Measurements from ENCODE around the gene SRRM3. TPM values are rescaled to one million over a fixed set of nuclear protein-coding genes. Genes with fewer than 3 reads are reported as not detected.

SRRM3 gene
- total and polyA plus RNA-seq, 9 of the 15 experiments (the other 6 are each of a cell fraction or from before 2014, with no cell fraction given), result 0.04 to 0.91 (median 0.46) TPM; not detected in 2

- no peak for DNase-seq (ENCODE audit: extremely low read depth in 1 of 4, low spot score in 3 of 4)
- H3K27me3 ChIP-seq (ENCODE audit: control insufficient read depth in 2 of 2, insufficient read depth in 2 of 2, low read length in 2 of 2), result no peaks in the 10 kb centered on the region
- H3K4me1 ChIP-seq (replicated peaks in 1 of 2; ENCODE audit: control insufficient read depth in 2 of 2, insufficient read depth in 2 of 2, low read length in 2 of 2), result peaks cover 10 to 18% of the 10 kb centered on the region in 2 experiments
- H3K9me1 ChIP-seq (ENCODE audit: control insufficient read depth, insufficient read depth, low read length), result peaks cover 2% of the 10 kb centered on the region
- 88% methylated on average over 5 of the region's 5 CpGs for WGBS (ENCODE audit: insufficient coverage, low coverage, missing lambda C conversion rate)
- H2AFZ ChIP-seq (ENCODE audit: low read depth, low read length), result no peak overlapping the region
- peaks cover 67% of the 10 kb centered on the region for H3K79me2 ChIP-seq (ENCODE audit: control insufficient read depth, insufficient read depth, low read length)
- no peak for ATAC-seq
- no peak overlapping the region for H3K4me3 ChIP-seq
- TF ChIP-seq ZBTB34 (CRISPR knock-in tag; IDR thresholded peaks at IDR 0.05), result no peak
- no peak for TF ChIP-seq ATF1 (CRISPR knock-in tag; IDR thresholded peaks at IDR 0.05)
- TF ChIP-seq ATF1 (tag; IDR thresholded peaks at IDR 0.05), result no peak
- no peak for TF ChIP-seq POLR2B (IDR thresholded peaks at IDR 0.05; ENCODE audit: low read depth, partially characterized antibody)
- TF ChIP-seq ZSCAN29 (IDR thresholded peaks at IDR 0.05), result 0 out of 2 replicates have a peak, but pooled peaks have one; percentile 3
- no peak for TF ChIP-seq ZNF133 (CRISPR knock-in tag; IDR thresholded peaks at IDR 0.05)
- H3K4me2 ChIP-seq (ENCODE audit: insufficient read depth, low read length), result no peak overlapping the region
- intact Hi-C loops (cut with micrococcal nuclease), result no loop called here
- ChIA-PET POLR2A (interaction anchor here (1.1 to 3.0 kb wide), 4 partner anchors 9 to 33 kb away, joined by 3 to 12 read pairs (median 7); no protein-coding TSS in a partner anchor), CTCF (ENCODE audit: low intra/inter-chr PET ratio) (interaction anchor here (0.8 kb wide), 1 partner anchor 13 kb away, joined by 3 read pairs; no protein-coding TSS in a partner anchor)
- BruUV-seq (replicated peaks), result no TSS peak
- FAIRE-seq, result no peak
- H3K27ac ChIP-seq (ENCODE audit: extremely low read depth, low read depth, low read length), result no peak overlapping the region
- no peaks in the 10 kb centered on the region for H3K9me3 ChIP-seq (replicated peaks; ENCODE audit: control insufficient read depth, insufficient read depth, low read depth, low read length)
- in situ Hi-C loops (cut with MboI), result no loop called here
- no peak overlapping the region for H3K9ac ChIP-seq (ENCODE audit: insufficient read depth in 1 of 2, low read depth in 2 of 2, low read length in 2 of 2)
- H4K20me1 ChIP-seq (replicated peaks; ENCODE audit: control insufficient read depth, insufficient read depth, low read length), result peaks cover 24% of the 10 kb centered on the region
- peaks cover 87% of the 10 kb centered on the region for H3K36me3 ChIP-seq (ENCODE audit: control insufficient read depth, insufficient read depth, low read length)
Measured at GRCh38 chr7:76326646-76327233, 125.0 kb downstream of the SRRM3 start.

Data from K562 (cell line).